ENCODE results near the gene SASH1. TPM values are rescaled to one million over a fixed set of nuclear protein-coding genes. Genes with fewer than 3 reads are reported as not detected.

The SASH1 gene
- total RNA-seq, 1 experiment from 2014 or later = 6.6 TPM

GRCh38 chr6:148324297-148324985, 18.2 kb upstream of the SASH1 start:
- DNase-seq (ENCODE audit: low read depth, low spot score) (no peak), ATAC-seq (no peak)
- CTCF ChIA-PET = no interaction called here
- in situ Hi-C loops (cut with HindIII; ENCODE audit: low pct_unique_long_range_greater_than_20kb, low sequenced_read_pairs) = no loop called here
- Histone ChIP-seq H3K27me3 (ENCODE audit: control insufficient read depth, insufficient read depth, low read length) (no peaks in the 10 kb centered on the region), H3K36me3 (ENCODE audit: control insufficient read depth, insufficient read depth, low read length) (no peaks in the 10 kb centered on the region), H3K27ac (ENCODE audit: low read length) (no peak overlapping the region), H3K9me3 (ENCODE audit: control insufficient read depth, insufficient read depth, low read depth, low read length) (no peaks in the 10 kb centered on the region), H3K4me1 (ENCODE audit: control insufficient read depth, insufficient read depth, low read length) (no peaks in the 10 kb centered on the region), H3K4me3 (ENCODE audit: low read depth in 2 of 2, low read length in 2 of 2) (no peak overlapping the region)
- BruUV-seq (replicated peaks) = no TSS peak
- POLR2A ChIA-PET = no interaction called here
- TF ChIP-seq CTCF (IDR thresholded peaks at IDR 0.05) = no peak
- TF ChIP-seq TCF7L2 (IDR thresholded peaks at IDR 0.05; ENCODE audit: low read depth, low read length) = no peak
- no peak for TF ChIP-seq POLR2AphosphoS5 (IDR thresholded peaks at IDR 0.05; ENCODE audit: low read depth, low read length)
- no peak for TF ChIP-seq SIN3A (IDR thresholded peaks at IDR 0.05; ENCODE audit: borderline replicate concordance, insufficient read depth, low read depth, low read length)
- TF ChIP-seq REST (IDR thresholded peaks at IDR 0.05; ENCODE audit: insufficient read depth in 1 of 2, low read depth in 2 of 2, low read length in 1 of 2) = no peak
- intact Hi-C loops (cut with micrococcal nuclease; ENCODE audit: unreplicated experiment) = no loop called here

- in situ Hi-C loops (cut with HindIII; ENCODE audit: low pct_unique_long_range_greater_than_20kb, low sequenced_read_pairs) (no loop called here), intact Hi-C loops (cut with micrococcal nuclease; ENCODE audit: unreplicated experiment) (no loop called here)
- Histone ChIP-seq H3K36me3 (ENCODE audit: control insufficient read depth, insufficient read depth, low read length) (no peaks in the 10 kb centered on the region), H3K27me3 (ENCODE audit: control insufficient read depth, insufficient read depth, low read length) (no peaks in the 10 kb centered on the region), H3K4me1 (ENCODE audit: control insufficient read depth, insufficient read depth, low read length) (no peaks in the 10 kb centered on the region), H3K9me3 (ENCODE audit: control insufficient read depth, insufficient read depth, low read depth, low read length) (no peaks in the 10 kb centered on the region), H3K4me3 (ENCODE audit: low read depth in 2 of 2, low read length in 2 of 2) (no peak overlapping the region), H3K27ac (ENCODE audit: low read length) (no peak overlapping the region)
- no TSS peak for BruUV-seq (replicated peaks)
- TF ChIP-seq SIN3A (IDR thresholded peaks at IDR 0.05; ENCODE audit: borderline replicate concordance, insufficient read depth, low read depth, low read length) = no peak
- no peak for TF ChIP-seq CTCF (IDR thresholded peaks at IDR 0.05)
- no peak for TF ChIP-seq TCF7L2 (IDR thresholded peaks at IDR 0.05; ENCODE audit: low read depth, low read length)
- no peak for TF ChIP-seq POLR2AphosphoS5 (IDR thresholded peaks at IDR 0.05; ENCODE audit: low read depth, low read length)
- TF ChIP-seq REST (IDR thresholded peaks at IDR 0.05; ENCODE audit: insufficient read depth in 1 of 2, low read depth in 2 of 2, low read length in 1 of 2) = no peak
- DNase-seq (ENCODE audit: low read depth, low spot score) = no peak
- ATAC-seq = no peak
- ChIA-PET CTCF (no interaction called here), POLR2A (no interaction called here)
Measured at GRCh38 chr6:148325316-148326068, 17.1 kb upstream of the SASH1 start.
